GM12878 (cell line): ENCODE measurements around the gene GPI. TPM values are rescaled to one million over a fixed set of nuclear protein-coding genes. Genes with fewer than 3 reads are reported as not detected.
A peak's percentile ranks its signal among the peaks of the same experiment; 100 is the strongest.

Experiments
- CHD1 ChIP-seq: IDR thresholded peaks from 2 replicates; pipeline ENCODE4 v1.6.1; 2012; ENCODE audit warnings: low read depth, low read length, improper control_type of control experiment
- CHD4 ChIP-seq: fragments of 200-600 bp; sonication (generic); IDR thresholded peaks from 2 replicates; pipeline ENCODE4 v1.6.1; 2016; ENCODE audit warnings: mild to moderate bottlenecking
- EED ChIP-seq: sonication (generic); IDR thresholded peaks from 2 replicates; pipeline ENCODE4 v1.6.1; 2016; ENCODE audit warnings: antibody characterized with exemption, low read depth
- ETV6 ChIP-seq, 2 experiments: fragments of 450-650 bp in 1 of 2; IDR thresholded peaks in 1 of 2; conservative IDR thresholded peaks in 1 of 2; 2 replicates each; pipeline ENCODE4 v1.6.1; 2014; ENCODE audit warnings: antibody characterized with exemption in 1 of 2, borderline replicate concordance in 1 of 2, low read depth in 1 of 2, mild to moderate bottlenecking in 1 of 2, moderate library complexity in 1 of 2
- IKZF2 ChIP-seq, 2 experiments: fragments of 450-650 bp; IDR thresholded peaks; 2 replicates each; pipeline ENCODE4 v1.6.1; 2017; ENCODE audit warnings: mild to moderate bottlenecking in 2 of 2, moderate library complexity in 2 of 2
- KAT2A ChIP-seq: conservative IDR thresholded peaks from 2 replicates; pipeline ENCODE4 v1.6.1; 2011; ENCODE audit warnings: low read depth, low read length; ENCODE audit not compliant: control insufficient read depth
- LARP7 ChIP-seq: fragments of 450-650 bp; IDR thresholded peaks from 2 replicates; pipeline ENCODE4 v1.6.1; 2017; ENCODE audit warnings: mild to moderate bottlenecking
- MEF2A ChIP-seq: IDR thresholded peaks from 2 replicates; pipeline ENCODE4 v1.6.1; 2011; ENCODE audit warnings: low read depth, mild to moderate bottlenecking, low read length, moderate library complexity; ENCODE audit not compliant: insufficient read depth
- MYB ChIP-seq: fragments of 150-350 bp; IDR thresholded peaks from 2 replicates; pipeline ENCODE4 v1.6.1; 2014; ENCODE audit warnings: mild to moderate bottlenecking, low read depth, low read length, borderline replicate concordance
- NR2F1 ChIP-seq: fragments of 450-650 bp; conservative IDR thresholded peaks from 2 replicates; pipeline ENCODE4 v1.6.1; 2017; ENCODE audit warnings: mild to moderate bottlenecking
- PML ChIP-seq: IDR thresholded peaks from 2 replicates; pipeline ENCODE4 v1.6.1; 2012; ENCODE audit warnings: low read length, inconsistent platforms
- POLR2A ChIP-seq: IDR thresholded peaks from 2 replicates; pipeline ENCODE4 v1.6.1; 2011; ENCODE audit warnings: low read depth, mild to moderate bottlenecking, low read length
- RB1 ChIP-seq: fragments of 450-650 bp; formaldehyde crosslinking; IDR thresholded peaks from 2 replicates; pipeline ENCODE4 v1.6.1; 2017; ENCODE audit warnings: mild to moderate bottlenecking, borderline replicate concordance
- SMC3 ChIP-seq: IDR thresholded peaks from 2 replicates; pipeline ENCODE4 v1.6.1; 2011; ENCODE audit warnings: low read length, improper control_type of control experiment, borderline replicate concordance
- SPI1 ChIP-seq: IDR thresholded peaks from 2 replicates; pipeline ENCODE4 v1.6.1; 2011; ENCODE audit warnings: low read depth, mild to moderate bottlenecking, low read length, moderate library complexity, borderline replicate concordance; ENCODE audit not compliant: insufficient read depth
- SREBF1 ChIP-seq: IDR thresholded peaks from 2 replicates; pipeline ENCODE4 v1.6.1; 2012; ENCODE audit warnings: mild to moderate bottlenecking, low read length
- TBL1XR1 ChIP-seq: IDR thresholded peaks from 2 replicates; pipeline ENCODE4 v1.6.1; 2012; ENCODE audit warnings: low read depth, low read length, improper control_type of control experiment
- TCF3 ChIP-seq: IDR thresholded peaks from 2 replicates; pipeline ENCODE4 v1.6.1; 2012; ENCODE audit warnings: low read depth, mild to moderate bottlenecking, low read length, borderline replicate concordance; ENCODE audit not compliant: insufficient read depth
- polyA plus RNA-seq, 11 experiments: library from polyadenylated mRNA; depleted of rRNA in 4 of 11; unstranded in 6 of 11; stranded (reverse) in 5 of 11; fragments of >200 nt; fragmentation: Nextera tagmentation in 4 of 11; fragmentation: Illumina TruSeq in 1 of 11; extraction: Ambion mirVana in 4 of 11; extraction: Trizol in 1 of 11; gene quantifications; 1 replicate in 1 of 11; 2 replicates in 10 of 11; pipeline versions ENCODE4 v1.2.1 to v1.2.3, GENCODE V29; 2011 to 2016; ENCODE audit warnings: inconsistent platforms in 2 of 11, missing spikeins in 2 of 11, low read depth in 1 of 11
- total RNA-seq, 4 experiments: library from RNA; depleted of rRNA in 3 of 4; stranded (reverse); fragments of >200 nt in 3 of 4; fragmentation: Illumina TruSeq in 1 of 4; extraction: Trizol in 1 of 4; gene quantifications; 2 replicates each; pipeline versions ENCODE4 v1.2.1 to v1.2.3, GENCODE V29; 2013 to 2021
- TF ChIP-seq, protein P1 (sequence below): fragments of 450-650 bp; formaldehyde crosslinking; IDR thresholded peaks from 2 replicates; pipeline ENCODE4 v1.5.0; 2022; ENCODE audit warnings: mild to moderate bottlenecking, missing genetic modification characterization
- TF ChIP-seq, protein P2 (sequence below): IDR thresholded peaks from 2 replicates; pipeline ENCODE4 v1.6.1; 2012; ENCODE audit warnings: low read length, inconsistent platforms
- TF ChIP-seq, protein P3 (sequence below): IDR thresholded peaks from 2 replicates; pipeline ENCODE4 v1.6.1; 2012; ENCODE audit warnings: improper control_type of control experiment, low read depth, low read length; ENCODE audit not compliant: insufficient replicate concordance

The GPI gene
- total and polyA plus RNA-seq, 10 of the 15 experiments (the other 5 are each of a cell fraction or from before 2014, with no cell fraction given) = 124 to 400 (median 190) TPM

DNA sequence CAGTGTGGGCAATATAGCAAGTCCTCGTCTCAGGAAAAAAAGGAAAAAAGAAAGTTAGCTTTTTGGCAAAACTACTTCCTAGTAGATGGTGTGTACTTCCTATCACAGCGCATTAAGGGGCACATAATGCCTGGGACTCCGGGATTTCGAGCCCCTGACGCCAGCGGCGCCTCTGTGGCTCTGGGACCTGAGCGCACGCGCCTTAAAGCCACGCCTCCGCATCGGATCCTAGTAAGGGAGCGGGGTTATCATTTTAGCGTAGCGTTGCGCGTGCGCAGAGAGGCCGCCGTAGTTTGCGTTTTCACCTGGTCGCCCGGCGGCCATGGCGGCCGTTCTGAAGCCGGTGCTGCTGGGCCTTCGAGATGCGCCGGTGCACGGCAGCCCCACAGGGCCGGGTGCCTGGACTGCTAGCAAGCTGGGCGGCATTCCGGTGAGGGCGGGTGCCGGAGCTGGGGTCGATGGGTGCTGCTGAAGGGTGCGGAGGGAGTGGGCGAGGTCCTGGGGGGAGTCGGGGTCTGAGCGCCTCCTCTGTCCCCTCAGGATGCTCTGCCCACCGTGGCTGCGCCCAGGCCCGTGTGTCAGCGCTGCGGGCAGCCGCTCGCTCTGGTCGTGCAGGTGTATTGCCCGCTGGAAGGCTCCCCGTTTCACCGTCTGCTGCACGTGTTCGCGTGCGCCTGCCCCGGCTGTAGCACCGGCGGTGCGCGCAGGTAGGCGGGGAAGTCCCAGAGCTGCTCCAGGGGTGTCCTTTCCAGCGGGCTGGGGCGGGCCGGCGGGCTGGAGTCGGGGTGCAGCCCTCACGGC lies 39.3 kb downstream of the GPI start, which contains the start of gene PDCD2L (continued):
- TF ChIP-seq SMC3 = no peak
- TF ChIP-seq, protein P1, sequence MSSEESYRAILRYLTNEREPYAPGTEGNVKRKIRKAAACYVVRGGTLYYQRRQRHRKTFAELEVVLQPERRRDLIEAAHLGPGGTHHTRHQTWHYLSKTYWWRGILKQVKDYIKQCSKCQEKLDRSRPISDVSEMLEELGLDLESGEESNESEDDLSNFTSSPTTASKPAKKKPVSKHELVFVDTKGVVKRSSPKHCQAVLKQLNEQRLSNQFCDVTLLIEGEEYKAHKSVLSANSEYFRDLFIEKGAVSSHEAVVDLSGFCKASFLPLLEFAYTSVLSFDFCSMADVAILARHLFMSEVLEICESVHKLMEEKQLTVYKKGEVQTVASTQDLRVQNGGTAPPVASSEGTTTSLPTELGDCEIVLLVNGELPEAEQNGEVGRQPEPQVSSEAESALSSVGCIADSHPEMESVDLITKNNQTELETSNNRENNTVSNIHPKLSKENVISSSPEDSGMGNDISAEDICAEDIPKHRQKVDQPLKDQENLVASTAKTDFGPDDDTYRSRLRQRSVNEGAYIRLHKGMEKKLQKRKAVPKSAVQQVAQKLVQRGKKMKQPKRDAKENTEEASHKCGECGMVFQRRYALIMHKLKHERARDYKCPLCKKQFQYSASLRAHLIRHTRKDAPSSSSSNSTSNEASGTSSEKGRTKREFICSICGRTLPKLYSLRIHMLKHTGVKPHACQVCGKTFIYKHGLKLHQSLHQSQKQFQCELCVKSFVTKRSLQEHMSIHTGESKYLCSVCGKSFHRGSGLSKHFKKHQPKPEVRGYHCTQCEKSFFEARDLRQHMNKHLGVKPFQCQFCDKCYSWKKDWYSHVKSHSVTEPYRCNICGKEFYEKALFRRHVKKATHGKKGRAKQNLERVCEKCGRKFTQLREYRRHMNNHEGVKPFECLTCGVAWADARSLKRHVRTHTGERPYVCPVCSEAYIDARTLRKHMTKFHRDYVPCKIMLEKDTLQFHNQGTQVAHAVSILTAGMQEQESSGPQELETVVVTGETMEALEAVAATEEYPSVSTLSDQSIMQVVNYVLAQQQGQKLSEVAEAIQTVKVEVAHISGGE (CRISPR knock-in tag) = no peak
- no peak for TF ChIP-seq CHD4
- TF ChIP-seq, protein P2, sequence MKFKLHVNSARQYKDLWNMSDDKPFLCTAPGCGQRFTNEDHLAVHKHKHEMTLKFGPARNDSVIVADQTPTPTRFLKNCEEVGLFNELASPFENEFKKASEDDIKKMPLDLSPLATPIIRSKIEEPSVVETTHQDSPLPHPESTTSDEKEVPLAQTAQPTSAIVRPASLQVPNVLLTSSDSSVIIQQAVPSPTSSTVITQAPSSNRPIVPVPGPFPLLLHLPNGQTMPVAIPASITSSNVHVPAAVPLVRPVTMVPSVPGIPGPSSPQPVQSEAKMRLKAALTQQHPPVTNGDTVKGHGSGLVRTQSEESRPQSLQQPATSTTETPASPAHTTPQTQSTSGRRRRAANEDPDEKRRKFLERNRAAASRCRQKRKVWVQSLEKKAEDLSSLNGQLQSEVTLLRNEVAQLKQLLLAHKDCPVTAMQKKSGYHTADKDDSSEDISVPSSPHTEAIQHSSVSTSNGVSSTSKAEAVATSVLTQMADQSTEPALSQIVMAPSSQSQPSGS = no peak
- no peak for TF ChIP-seq MEF2A
- TF ChIP-seq EED = no peak
- peak; percentile 23 to 35; a peak in 1 of 4 replicates for TF ChIP-seq IKZF2 (IDR thresholded peaks at IDR 0.05)
- no peak; the same call in 1 of the 2 replicates for TF ChIP-seq TBL1XR1
- TF ChIP-seq RB1 = 0 out of 2 replicates have a peak, but pooled peaks have one; percentile 38
- TF ChIP-seq ETV6 (conservative IDR thresholded peaks at IDR 0.05 in 1 of 2, IDR thresholded peaks at IDR 0.05 in 1 of 2; ENCODE audit: borderline replicate concordance in 1 of 2, low read depth in 1 of 2) = no peak
- no peak for TF ChIP-seq NR2F1
- TF ChIP-seq, protein P3, sequence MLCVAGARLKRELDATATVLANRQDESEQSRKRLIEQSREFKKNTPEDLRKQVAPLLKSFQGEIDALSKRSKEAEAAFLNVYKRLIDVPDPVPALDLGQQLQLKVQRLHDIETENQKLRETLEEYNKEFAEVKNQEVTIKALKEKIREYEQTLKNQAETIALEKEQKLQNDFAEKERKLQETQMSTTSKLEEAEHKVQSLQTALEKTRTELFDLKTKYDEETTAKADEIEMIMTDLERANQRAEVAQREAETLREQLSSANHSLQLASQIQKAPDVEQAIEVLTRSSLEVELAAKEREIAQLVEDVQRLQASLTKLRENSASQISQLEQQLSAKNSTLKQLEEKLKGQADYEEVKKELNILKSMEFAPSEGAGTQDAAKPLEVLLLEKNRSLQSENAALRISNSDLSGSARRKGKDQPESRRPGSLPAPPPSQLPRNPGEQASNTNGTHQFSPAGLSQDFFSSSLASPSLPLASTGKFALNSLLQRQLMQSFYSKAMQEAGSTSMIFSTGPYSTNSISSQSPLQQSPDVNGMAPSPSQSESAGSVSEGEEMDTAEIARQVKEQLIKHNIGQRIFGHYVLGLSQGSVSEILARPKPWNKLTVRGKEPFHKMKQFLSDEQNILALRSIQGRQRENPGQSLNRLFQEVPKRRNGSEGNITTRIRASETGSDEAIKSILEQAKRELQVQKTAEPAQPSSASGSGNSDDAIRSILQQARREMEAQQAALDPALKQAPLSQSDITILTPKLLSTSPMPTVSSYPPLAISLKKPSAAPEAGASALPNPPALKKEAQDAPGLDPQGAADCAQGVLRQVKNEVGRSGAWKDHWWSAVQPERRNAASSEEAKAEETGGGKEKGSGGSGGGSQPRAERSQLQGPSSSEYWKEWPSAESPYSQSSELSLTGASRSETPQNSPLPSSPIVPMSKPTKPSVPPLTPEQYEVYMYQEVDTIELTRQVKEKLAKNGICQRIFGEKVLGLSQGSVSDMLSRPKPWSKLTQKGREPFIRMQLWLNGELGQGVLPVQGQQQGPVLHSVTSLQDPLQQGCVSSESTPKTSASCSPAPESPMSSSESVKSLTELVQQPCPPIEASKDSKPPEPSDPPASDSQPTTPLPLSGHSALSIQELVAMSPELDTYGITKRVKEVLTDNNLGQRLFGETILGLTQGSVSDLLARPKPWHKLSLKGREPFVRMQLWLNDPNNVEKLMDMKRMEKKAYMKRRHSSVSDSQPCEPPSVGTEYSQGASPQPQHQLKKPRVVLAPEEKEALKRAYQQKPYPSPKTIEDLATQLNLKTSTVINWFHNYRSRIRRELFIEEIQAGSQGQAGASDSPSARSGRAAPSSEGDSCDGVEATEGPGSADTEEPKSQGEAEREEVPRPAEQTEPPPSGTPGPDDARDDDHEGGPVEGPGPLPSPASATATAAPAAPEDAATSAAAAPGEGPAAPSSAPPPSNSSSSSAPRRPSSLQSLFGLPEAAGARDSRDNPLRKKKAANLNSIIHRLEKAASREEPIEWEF = no peak
- peak; percentile 59; the same call in 1 of the 2 replicates for TF ChIP-seq TCF3
- TF ChIP-seq KAT2A = no peak
- no peak for TF ChIP-seq SREBF1
- no peak for TF ChIP-seq SPI1
- TF ChIP-seq CHD1 = no peak
- TF ChIP-seq LARP7 = peak; percentile 83
- TF ChIP-seq PML = peak; percentile 66; the same call in 1 of the 2 replicates
- no peak for TF ChIP-seq MYB
- peak; percentile 93 for TF ChIP-seq POLR2A
